ENCODE measurements around the gene CCDC78.

CCDC78 gene

DNA sequence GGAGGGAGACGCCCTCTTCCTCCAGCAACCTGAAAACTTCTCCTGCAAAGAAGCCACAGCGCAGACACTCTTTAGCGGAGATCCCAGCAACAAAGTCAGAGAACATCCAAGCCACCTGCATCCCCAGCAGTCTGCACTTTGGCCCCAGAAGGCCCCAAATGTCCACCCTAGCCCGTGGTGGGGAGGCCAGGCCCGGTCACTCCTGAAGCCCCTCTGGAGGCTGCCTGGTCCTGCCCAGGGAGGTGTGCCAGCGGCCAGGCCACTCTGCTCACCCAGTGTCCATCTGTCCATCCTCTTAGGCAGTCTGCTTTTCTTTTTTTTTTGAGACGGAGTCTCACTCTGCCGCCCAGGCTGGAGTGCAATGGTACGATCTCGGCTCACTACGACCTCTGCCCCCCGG lies 6.1 kb upstream of the CCDC78 start:
- H3K79me2 ChIP-seq (ENCODE audit: low read length), result no peaks in the 10 kb centered on the region
- H3K9me2 ChIP-seq (replicated peaks; ENCODE audit: insufficient read depth, low read length), result no peaks in the 10 kb centered on the region
- H3K9ac ChIP-seq (ENCODE audit: low read length), result no peak overlapping the region
- no peak for TF ChIP-seq EZH2 (optimal IDR thresholded peaks at IDR 0.05; ENCODE audit: low read depth, low read length)
- TF ChIP-seq EZH2phosphoT487 (IDR thresholded peaks at IDR 0.05; ENCODE audit: low read length), result no peak
- TF ChIP-seq, protein P1, sequence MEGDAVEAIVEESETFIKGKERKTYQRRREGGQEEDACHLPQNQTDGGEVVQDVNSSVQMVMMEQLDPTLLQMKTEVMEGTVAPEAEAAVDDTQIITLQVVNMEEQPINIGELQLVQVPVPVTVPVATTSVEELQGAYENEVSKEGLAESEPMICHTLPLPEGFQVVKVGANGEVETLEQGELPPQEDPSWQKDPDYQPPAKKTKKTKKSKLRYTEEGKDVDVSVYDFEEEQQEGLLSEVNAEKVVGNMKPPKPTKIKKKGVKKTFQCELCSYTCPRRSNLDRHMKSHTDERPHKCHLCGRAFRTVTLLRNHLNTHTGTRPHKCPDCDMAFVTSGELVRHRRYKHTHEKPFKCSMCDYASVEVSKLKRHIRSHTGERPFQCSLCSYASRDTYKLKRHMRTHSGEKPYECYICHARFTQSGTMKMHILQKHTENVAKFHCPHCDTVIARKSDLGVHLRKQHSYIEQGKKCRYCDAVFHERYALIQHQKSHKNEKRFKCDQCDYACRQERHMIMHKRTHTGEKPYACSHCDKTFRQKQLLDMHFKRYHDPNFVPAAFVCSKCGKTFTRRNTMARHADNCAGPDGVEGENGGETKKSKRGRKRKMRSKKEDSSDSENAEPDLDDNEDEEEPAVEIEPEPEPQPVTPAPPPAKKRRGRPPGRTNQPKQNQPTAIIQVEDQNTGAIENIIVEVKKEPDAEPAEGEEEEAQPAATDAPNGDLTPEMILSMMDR (IDR thresholded peaks at IDR 0.05; ENCODE audit: low read length), result no peak
- no peak overlapping the region for H2AFZ ChIP-seq (ENCODE audit: low read length)
- H3F3A ChIP-seq (ENCODE audit: insufficient read depth, low read length), result peaks cover 29% of the 10 kb centered on the region
- DNase-seq, result no peak
- H3K4me1 ChIP-seq (ENCODE audit: low read length), result peaks cover 29% of the 10 kb centered on the region
- H3K9me3 ChIP-seq (replicated peaks; ENCODE audit: insufficient read depth, low read length), result no peaks in the 10 kb centered on the region
- no peak overlapping the region for H3K4me2 ChIP-seq (ENCODE audit: low read depth, low read length)
- H3K4me3 ChIP-seq (ENCODE audit: low read length), result no peak overlapping the region
- no peaks in the 10 kb centered on the region for H3K36me3 ChIP-seq (replicated peaks; ENCODE audit: insufficient read depth, low read length)
- H4K20me1 ChIP-seq (ENCODE audit: insufficient read depth, low read length), result no peaks in the 10 kb centered on the region
- H3K27ac ChIP-seq (ENCODE audit: low read length), result no peak overlapping the region
- H3K27me3 ChIP-seq (replicated peaks; ENCODE audit: insufficient read depth, low read length), result no peaks in the 10 kb centered on the region

DNA sequence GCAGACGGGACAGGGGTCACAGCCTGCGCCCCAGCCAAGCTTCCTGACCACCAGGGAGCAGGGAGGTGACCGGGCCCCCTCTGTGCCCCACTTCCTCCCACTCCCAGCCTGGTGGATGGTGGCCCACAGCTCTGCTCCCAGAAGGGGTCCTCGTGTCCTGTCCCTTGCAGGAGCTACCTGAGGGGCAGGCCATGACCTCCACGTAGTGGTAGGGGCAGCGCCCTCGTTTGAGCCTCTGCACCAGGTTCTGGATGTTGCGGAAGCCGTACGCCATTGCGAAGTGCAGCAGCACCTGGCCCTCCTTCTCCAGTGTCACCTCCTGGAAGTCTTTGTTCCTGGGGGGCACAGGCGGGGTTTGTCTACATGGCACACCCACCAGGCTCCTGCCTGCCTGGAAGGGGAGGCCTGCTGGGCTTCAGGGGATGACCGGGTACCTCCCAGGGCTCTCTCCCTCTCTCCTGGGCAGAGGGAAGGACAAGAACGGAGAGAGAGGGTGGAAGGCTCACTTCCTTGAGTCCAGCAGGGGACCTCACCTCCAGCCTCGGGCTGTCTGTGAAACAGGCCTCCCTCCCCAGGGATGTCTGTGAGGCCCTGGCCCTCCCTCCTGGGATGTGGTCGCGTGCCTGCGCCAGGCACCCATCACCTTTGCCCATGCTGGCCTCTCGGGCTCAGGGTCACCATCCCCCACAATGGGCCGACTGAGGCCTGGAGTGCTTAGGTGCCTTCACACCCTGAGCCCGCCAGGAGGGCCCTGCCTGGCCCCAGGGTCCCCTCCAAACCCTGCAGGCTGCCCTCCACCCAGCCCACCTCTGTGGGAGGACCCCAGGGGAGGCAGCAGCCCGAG lies 4.6 kb upstream of the CCDC78 start:
- H3K4me3 ChIP-seq (ENCODE audit: low read length), result no peak overlapping the region
- H4K20me1 ChIP-seq (ENCODE audit: insufficient read depth, low read length), result no peaks in the 10 kb centered on the region
- peaks cover 15% of the 10 kb centered on the region for H3K4me1 ChIP-seq (ENCODE audit: low read length)
- no peak overlapping the region for H3K9ac ChIP-seq (ENCODE audit: low read length)
- TF ChIP-seq EZH2phosphoT487 (IDR thresholded peaks at IDR 0.05; ENCODE audit: low read length) (no peak), EZH2 (optimal IDR thresholded peaks at IDR 0.05; ENCODE audit: low read depth, low read length) (no peak)
- TF ChIP-seq, protein P1 (IDR thresholded peaks at IDR 0.05; ENCODE audit: low read length), result no peak
- H3K27ac ChIP-seq (ENCODE audit: low read length), result no peak overlapping the region
- H3F3A ChIP-seq (ENCODE audit: insufficient read depth, low read length), result peaks cover 25% of the 10 kb centered on the region
- H3K36me3 ChIP-seq (replicated peaks; ENCODE audit: insufficient read depth, low read length), result no peaks in the 10 kb centered on the region
- no peaks in the 10 kb centered on the region for H3K79me2 ChIP-seq (ENCODE audit: low read length)
- no peaks in the 10 kb centered on the region for H3K9me3 ChIP-seq (replicated peaks; ENCODE audit: insufficient read depth, low read length)
- DNase-seq, result no peak
- H3K4me2 ChIP-seq (ENCODE audit: low read depth, low read length), result no peak overlapping the region
- no peaks in the 10 kb centered on the region for H3K9me2 ChIP-seq (replicated peaks; ENCODE audit: insufficient read depth, low read length)
- H3K27me3 ChIP-seq (replicated peaks; ENCODE audit: insufficient read depth, low read length), result no peaks in the 10 kb centered on the region
- H2AFZ ChIP-seq (ENCODE audit: low read length), result no peak overlapping the region

DNA sequence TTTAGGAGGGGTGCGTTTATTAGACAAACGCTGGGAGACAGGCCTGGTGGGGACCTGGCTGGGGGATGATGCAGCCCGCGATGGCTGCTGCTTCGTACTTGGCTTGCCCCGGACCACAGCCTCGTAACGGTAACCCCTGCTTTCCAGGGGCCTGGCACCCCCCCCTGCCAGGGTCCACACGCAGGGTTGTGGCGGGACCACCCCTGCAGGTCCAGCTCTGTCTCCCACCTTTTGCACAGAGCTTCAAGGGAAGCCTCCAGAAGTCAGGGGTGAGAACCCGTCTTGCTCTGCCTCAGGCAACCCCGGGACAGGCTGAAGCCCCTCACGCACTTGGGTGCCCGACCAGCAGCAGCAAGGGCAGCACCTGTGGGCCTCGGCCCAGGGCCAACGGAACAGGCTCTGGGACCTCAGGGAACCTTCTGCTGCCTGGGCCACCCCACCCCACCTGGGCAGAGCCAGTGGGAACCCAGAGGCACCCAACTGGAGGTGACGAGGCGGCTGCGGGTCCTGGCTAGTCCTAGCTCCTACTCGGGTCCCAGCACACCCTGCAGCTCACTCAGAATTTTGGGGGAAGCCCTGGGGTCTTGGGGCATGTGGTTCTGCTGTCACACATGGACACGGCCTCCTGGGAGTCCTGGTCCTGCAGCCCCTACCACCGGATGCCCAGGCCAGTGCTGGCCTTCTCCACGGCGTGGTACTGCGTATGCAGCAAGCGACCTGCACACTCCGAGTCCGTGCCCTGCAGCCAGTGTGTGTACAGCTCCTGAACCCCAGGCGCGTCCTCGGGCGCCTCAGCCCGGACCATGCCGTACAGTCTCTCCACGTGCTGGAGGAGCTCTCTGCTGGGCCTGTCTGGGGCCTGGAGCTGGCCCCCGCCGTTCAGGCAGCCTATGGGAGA lies 3.8 kb upstream of the CCDC78 start:
- Histone ChIP-seq H3K9ac (ENCODE audit: low read length) (no peak overlapping the region), H2AFZ (ENCODE audit: low read length) (no peak overlapping the region), H3K4me1 (ENCODE audit: low read length) (peaks cover 6% of the 10 kb centered on the region), H3K9me2 (replicated peaks; ENCODE audit: insufficient read depth, low read length) (no peaks in the 10 kb centered on the region), H3K4me2 (ENCODE audit: low read depth, low read length) (no peak overlapping the region), H3K27ac (ENCODE audit: low read length) (no peak overlapping the region), H3K9me3 (replicated peaks; ENCODE audit: insufficient read depth, low read length) (no peaks in the 10 kb centered on the region), H3K27me3 (replicated peaks; ENCODE audit: insufficient read depth, low read length) (no peaks in the 10 kb centered on the region), H3K36me3 (replicated peaks; ENCODE audit: insufficient read depth, low read length) (no peaks in the 10 kb centered on the region), H3F3A (ENCODE audit: insufficient read depth, low read length) (peaks cover 16% of the 10 kb centered on the region), H3K4me3 (ENCODE audit: low read length) (no peak overlapping the region), H3K79me2 (ENCODE audit: low read length) (no peaks in the 10 kb centered on the region), H4K20me1 (ENCODE audit: insufficient read depth, low read length) (no peaks in the 10 kb centered on the region)
- DNase-seq, result no peak
- TF ChIP-seq, protein P1 (IDR thresholded peaks at IDR 0.05; ENCODE audit: low read length), result no peak
- TF ChIP-seq EZH2phosphoT487 (IDR thresholded peaks at IDR 0.05; ENCODE audit: low read length), result no peak
- no peak for TF ChIP-seq EZH2 (optimal IDR thresholded peaks at IDR 0.05; ENCODE audit: low read depth, low read length)
